Dedifferentiated amniotic fluid mesenchymal stem cell (primary cell): ENCODE results near the gene S100A11.

Source experiments
- DNase-seq: peaks from one replicate; pipeline ENCODE4 v3.0.0-alpha.2; 2016; ENCODE audit errors: extremely low spot score

The S100A11 gene

GRCh38 chr1:151984313-151984956 lies 52.4 kb downstream of the S100A11 start:
- no peak for DNase-seq
